Measurements from ENCODE around the gene RTP1.
"Not testable (repeated sequence)": the region's sequence is repeated elsewhere in the genome, so short reads cannot be mapped to it uniquely, and the experiment has no call there.

The RTP1 gene

DNA sequence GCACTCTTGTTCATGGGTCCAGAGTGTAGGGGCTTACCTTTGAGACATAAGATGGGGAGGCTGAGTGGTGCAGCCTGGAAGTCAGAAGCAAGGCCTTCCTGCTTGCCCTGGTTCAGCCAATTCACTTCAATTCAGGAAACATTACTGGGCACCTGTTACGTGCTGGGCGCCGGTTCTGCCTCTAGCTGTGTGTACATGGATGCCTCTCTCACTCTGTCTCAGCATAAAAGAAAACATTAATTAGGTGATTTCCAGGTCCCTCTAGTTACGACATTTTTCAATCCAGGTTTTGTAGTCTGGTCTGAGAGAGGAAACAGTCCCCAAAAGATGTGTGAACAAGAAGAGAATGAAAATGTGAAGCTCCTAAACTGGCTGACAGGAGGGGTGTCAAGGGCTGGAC lies 1.2 kb downstream of the RTP1 start:
- no peak for TF ChIP-seq ZFX (IDR thresholded peaks at IDR 0.05; ENCODE audit: borderline replicate concordance)
- TF ChIP-seq, protein P1, sequence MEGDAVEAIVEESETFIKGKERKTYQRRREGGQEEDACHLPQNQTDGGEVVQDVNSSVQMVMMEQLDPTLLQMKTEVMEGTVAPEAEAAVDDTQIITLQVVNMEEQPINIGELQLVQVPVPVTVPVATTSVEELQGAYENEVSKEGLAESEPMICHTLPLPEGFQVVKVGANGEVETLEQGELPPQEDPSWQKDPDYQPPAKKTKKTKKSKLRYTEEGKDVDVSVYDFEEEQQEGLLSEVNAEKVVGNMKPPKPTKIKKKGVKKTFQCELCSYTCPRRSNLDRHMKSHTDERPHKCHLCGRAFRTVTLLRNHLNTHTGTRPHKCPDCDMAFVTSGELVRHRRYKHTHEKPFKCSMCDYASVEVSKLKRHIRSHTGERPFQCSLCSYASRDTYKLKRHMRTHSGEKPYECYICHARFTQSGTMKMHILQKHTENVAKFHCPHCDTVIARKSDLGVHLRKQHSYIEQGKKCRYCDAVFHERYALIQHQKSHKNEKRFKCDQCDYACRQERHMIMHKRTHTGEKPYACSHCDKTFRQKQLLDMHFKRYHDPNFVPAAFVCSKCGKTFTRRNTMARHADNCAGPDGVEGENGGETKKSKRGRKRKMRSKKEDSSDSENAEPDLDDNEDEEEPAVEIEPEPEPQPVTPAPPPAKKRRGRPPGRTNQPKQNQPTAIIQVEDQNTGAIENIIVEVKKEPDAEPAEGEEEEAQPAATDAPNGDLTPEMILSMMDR (IDR thresholded peaks at IDR 0.05) = no peak
- H3K27ac ChIP-seq = no peak overlapping the region

DNA sequence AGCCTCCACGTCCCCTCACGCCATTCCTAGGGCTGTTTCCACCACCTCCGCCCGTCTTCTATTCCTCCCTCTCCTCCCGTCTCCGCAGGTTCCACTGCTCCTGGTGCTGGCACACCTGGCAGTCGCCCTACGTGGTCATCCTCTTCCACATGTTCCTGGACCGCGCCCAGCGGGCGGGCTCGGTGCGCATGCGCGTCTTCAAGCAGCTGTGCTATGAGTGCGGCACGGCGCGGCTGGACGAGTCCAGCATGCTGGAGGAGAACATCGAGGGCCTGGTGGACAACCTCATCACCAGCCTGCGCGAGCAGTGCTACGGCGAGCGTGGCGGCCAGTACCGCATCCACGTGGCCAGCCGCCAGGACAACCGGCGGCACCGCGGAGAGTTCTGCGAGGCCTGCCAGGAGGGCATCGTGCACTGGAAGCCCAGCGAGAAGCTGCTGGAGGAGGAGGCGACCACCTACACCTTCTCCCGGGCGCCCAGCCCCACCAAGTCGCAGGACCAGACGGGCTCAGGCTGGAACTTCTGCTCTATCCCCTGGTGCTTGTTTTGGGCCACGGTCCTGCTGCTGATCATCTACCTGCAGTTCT lies 2.3 kb downstream of the RTP1 start:
- H3K27ac ChIP-seq = not testable (repeated sequence)

DNA sequence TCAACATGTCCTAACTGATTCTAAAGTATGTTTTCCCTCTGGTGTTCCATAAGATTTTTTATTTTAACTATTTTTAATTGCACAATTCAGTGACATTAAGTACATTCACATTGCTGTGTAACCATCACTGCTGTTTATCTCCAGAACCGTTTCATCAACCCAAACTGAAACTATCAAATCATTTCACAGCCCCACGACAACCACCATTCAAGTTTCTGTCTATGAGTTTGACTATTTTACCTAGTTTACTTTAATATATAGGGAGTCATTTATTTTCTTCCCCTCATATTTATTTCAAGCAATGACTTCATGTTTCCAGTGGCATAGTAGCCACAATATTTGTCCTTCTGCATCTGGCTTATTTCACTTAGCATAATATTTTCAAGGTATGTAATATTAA lies 8.4 kb downstream of the RTP1 start:
- H3K27ac ChIP-seq = no peak overlapping the region
- TF ChIP-seq, protein P1 (IDR thresholded peaks at IDR 0.05) = no peak
- TF ChIP-seq ZFX (IDR thresholded peaks at IDR 0.05; ENCODE audit: borderline replicate concordance) = no peak

DNA sequence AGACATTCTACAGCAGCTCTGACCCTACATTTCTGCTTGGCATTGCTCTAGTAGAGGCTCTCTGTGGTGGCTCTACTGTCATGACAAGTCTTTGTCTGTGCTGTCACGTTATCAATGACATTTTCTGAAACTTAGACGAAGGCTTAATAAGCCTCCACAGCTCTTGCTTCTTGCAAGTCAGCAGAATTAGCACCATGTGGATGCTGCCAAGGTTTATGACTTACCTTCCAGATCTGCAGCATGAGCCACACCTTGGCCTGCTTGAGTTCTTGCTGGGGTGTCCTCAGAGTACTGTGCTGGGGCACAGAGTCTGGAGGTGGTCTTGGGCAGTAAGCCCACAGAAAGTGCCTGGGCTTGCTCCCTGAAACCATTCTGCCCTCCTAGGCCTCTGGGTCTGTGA lies 9.8 kb downstream of the RTP1 start:
- no peak overlapping the region for H3K27ac ChIP-seq
- TF ChIP-seq, protein P1 (IDR thresholded peaks at IDR 0.05) = no peak
- no peak for TF ChIP-seq ZFX (IDR thresholded peaks at IDR 0.05; ENCODE audit: borderline replicate concordance)

DNA sequence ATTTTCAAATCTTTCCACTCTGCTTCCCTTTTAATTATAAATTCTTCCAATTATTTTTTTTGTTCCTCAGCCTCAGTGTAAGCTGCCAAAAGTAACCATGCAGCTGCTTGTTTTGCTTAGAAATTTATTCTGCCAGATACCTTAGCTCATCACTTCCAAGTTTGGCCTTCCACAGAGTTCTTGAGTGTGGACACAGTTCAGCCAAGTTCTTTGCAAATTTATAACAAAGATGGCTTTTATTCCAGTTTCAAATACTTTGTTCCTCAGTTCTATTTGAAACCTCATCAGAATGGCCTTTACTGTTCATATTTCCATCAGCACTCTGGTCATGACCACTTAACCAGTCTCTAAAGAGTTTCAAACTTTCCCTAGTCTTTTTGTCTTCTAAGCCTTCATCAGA lies 10.3 kb downstream of the RTP1 start:
- no peak overlapping the region for H3K27ac ChIP-seq
- TF ChIP-seq, protein P1 (IDR thresholded peaks at IDR 0.05) = no peak
- TF ChIP-seq ZFX (IDR thresholded peaks at IDR 0.05; ENCODE audit: borderline replicate concordance) = no peak

DNA sequence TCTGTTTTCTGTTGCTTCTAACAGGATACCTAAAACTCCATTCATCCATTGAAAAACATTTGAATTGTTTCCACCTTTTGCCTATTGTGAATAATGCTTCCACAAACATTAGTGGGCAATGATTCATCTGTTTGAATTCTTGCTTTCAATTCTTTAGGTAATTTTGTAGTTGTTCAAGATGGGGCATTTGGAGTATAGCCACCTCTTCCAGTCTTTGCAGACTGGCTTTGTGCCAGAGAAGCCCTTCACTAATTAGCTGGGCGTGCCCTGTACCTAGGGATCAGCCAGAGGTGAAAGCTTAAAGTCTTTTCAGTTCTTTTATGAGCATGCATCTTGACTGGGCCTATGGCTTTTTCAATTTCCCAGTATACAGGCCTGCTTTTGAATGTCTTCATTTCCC lies 10.9 kb downstream of the RTP1 start:
- TF ChIP-seq ZFX (IDR thresholded peaks at IDR 0.05; ENCODE audit: borderline replicate concordance) = no peak
- TF ChIP-seq, protein P1 (IDR thresholded peaks at IDR 0.05) = no peak

DNA sequence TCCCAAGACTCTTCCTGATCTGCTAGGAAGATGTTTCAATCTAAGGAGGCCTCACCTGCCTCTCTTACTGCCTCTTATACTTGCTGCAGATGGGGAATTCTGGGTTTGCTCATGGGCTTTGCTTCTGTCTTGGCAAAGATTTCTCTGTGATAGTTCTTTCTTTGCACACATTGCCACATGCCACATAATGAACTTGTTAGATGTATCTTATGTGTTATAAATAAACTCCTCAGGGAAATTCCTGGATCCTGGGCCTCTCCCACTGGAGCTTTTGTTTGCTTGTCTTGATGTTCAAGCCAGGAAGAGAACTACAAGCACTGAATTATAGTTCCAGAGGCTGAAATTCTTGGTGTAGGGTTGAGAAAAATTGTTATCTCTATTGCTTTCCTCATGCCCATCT lies 12.2 kb downstream of the RTP1 start:
- no peak for TF ChIP-seq ZFX (IDR thresholded peaks at IDR 0.05; ENCODE audit: borderline replicate concordance)
- TF ChIP-seq, protein P1 (IDR thresholded peaks at IDR 0.05) = no peak
- no peak overlapping the region for H3K27ac ChIP-seq

More for the DNA sequence above, 10.9 kb downstream of the RTP1 start:
- no peak overlapping the region for H3K27ac ChIP-seq

DNA sequence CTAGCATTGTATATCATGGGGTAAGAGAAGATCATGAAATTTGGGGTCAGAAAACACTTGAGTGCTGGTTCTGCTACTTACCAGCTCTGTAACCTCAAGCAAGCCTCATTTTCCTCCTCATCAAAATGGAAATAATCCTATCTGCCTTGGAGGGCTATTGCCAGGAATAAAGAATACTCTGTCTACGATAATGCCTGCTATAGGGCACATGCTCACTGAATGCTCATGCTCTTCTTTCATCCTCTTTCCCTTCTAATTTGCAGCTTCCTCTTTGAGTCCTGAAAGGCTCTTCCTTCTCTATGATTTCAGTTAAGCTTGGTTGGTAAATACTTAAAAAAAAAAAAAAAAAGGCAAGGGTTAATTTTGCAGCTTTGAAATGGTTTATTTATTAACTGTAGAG lies 12.8 kb downstream of the RTP1 start:
- TF ChIP-seq ZFX (IDR thresholded peaks at IDR 0.05; ENCODE audit: borderline replicate concordance) = no peak
- TF ChIP-seq, protein P1 (IDR thresholded peaks at IDR 0.05) = no peak
- H3K27ac ChIP-seq = no peak overlapping the region
